ENCODE results near the gene WDR38. TPM values are rescaled to one million over a fixed set of nuclear protein-coding genes. Genes with fewer than 3 reads are reported as not detected.

WDR38 gene
- total and polyA plus RNA-seq, 9 of the 15 experiments (the other 6 are each of a cell fraction or from before 2014, with no cell fraction given), result not detected

DNA sequence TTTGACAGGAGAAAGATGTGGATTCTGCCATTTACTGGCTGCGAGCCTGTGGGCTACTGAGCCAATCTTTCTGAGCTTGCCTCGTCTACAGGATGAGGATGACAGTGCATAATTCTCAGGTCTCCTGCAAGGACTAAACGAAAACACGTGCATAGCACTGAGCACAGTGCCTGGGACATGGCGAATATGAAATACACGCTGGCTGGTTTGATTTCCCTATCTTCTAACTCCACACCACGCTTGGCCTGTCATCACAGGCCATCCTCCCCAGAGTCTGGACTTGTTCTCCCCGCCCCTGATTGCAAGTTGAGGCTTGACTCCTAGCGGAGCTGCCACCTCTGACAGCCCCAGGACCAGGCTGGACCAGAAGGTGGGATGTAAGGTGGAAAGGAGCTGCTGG, 46.6 kb downstream of the WDR38 start (continued):
- TF ChIP-seq ERF (CRISPR knock-in tag; IDR thresholded peaks at IDR 0.05) (no peak), CBFA2T2 (conservative IDR thresholded peaks at IDR 0.05) (peak; percentile 71), SETDB1 (IDR thresholded peaks at IDR 0.05; ENCODE audit: low read length) (no peak), SMARCA4 (IDR thresholded peaks at IDR 0.05) (peak; percentile 63), KAT8 (IDR thresholded peaks at IDR 0.05; ENCODE audit: low read depth) (no peak), MAZ (CRISPR knock-in tag; conservative IDR thresholded peaks at IDR 0.05 in 1 of 2, IDR thresholded peaks at IDR 0.05 in 1 of 2) (no peak), SMAD3 (CRISPR knock-in tag; conservative IDR thresholded peaks at IDR 0.05) (no peak), NUFIP1 (IDR thresholded peaks at IDR 0.05; ENCODE audit: partially characterized antibody) (no peak), ATF7 (IDR thresholded peaks at IDR 0.05) (peak; percentile 44; the same call in 1 of the 2 replicates), ZZZ3 (IDR thresholded peaks at IDR 0.05) (no peak), KLF6 (CRISPR knock-in tag; IDR thresholded peaks at IDR 0.05; ENCODE audit: borderline replicate concordance) (no peak), ZNF23 (CRISPR knock-in tag; IDR thresholded peaks at IDR 0.05) (no peak), ZNF707 (CRISPR knock-in tag; conservative IDR thresholded peaks at IDR 0.05) (no peak), SAFB2 (IDR thresholded peaks at IDR 0.05; ENCODE audit: borderline replicate concordance, low read depth, low read length, severe bottlenecking) (no peak), ARNT (IDR thresholded peaks at IDR 0.05) (0 out of 4 replicates have a peak, but pooled peaks of 1 of the 2 experiments have one; percentile 43), SIRT6 (IDR thresholded peaks at IDR 0.05; ENCODE audit: low read depth, low read length) (no peak), HMG20B (CRISPR knock-in tag; IDR thresholded peaks at IDR 0.05) (no peak), ZNF696 (CRISPR knock-in tag; conservative IDR thresholded peaks at IDR 0.05) (no peak), CHD1 (IDR thresholded peaks at IDR 0.05; ENCODE audit: low read length) (no peak), RBM34 (IDR thresholded peaks at IDR 0.05; ENCODE audit: borderline replicate concordance, insufficient read depth, low read length) (no peak), SIN3B (IDR thresholded peaks at IDR 0.05; ENCODE audit: low read depth) (no peak), NCOR1 (IDR thresholded peaks at IDR 0.05) (peak; percentile 71), ZNF24 (IDR thresholded peaks at IDR 0.05) (no peak), RFX5 (IDR thresholded peaks at IDR 0.05; ENCODE audit: low read depth, low read length) (no peak), PHF21A (IDR thresholded peaks at IDR 0.05; ENCODE audit: borderline replicate concordance, low read depth) (no peak), RAD21 (CRISPR knock-in tag; conservative IDR thresholded peaks at IDR 0.05 in 1 of 2, IDR thresholded peaks at IDR 0.05 in 1 of 2) (peak in 1 of 2 experiments; percentile 13; a peak in 1 of 4 replicates), FOXP1 (CRISPR knock-in tag; IDR thresholded peaks at IDR 0.05) (no peak), JUND (IDR thresholded peaks at IDR 0.05; ENCODE audit: borderline replicate concordance, low read depth, low read length) (no peak), JUND (tag; IDR thresholded peaks at IDR 0.05; ENCODE audit: borderline replicate concordance, low read depth, low read length) (peak; percentile 41; the same call in 2 of the 3 replicates), POLR2G (IDR thresholded peaks at IDR 0.05; ENCODE audit: low read depth, low read length) (no peak), MXI1 (IDR thresholded peaks at IDR 0.05; ENCODE audit: low read depth, low read length) (peak; percentile 62)
- TF ChIP-seq, protein P1, sequence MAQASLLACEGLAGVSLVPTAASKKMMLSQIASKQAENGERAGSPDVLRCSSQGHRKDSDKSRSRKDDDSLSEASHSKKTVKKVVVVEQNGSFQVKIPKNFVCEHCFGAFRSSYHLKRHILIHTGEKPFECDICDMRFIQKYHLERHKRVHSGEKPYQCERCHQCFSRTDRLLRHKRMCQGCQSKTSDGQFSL (CRISPR knock-in tag; IDR thresholded peaks at IDR 0.05), result no peak
- TF ChIP-seq, protein P1 (tag; IDR thresholded peaks at IDR 0.05), result no peak

Data from K562 (cell line).